ENCODE measurements around the gene B4GALT5. TPM values are rescaled to one million over a fixed set of nuclear protein-coding genes. Genes with fewer than 3 reads are reported as not detected.

Gene B4GALT5
- polyA plus RNA-seq, 2 donors = 17.9 to 28.3 TPM

DNA sequence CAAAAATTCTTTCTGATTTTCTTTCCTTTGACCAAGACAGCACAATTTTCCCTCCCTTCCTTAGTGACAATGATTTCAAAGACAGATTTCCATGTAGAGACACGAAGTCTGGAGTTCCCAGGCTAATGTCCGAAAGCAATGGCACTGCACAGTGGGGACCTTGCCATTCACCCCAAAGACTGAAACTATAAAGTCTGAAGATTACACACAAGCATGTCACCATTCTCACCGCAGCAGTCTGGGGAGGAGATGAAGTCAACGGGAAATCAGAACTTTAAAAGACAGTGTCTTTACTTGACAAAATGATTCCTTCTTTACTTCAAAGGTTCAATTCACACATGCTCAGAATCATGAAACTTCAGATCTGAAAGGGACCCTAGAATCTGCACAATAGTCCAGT, 8.3 kb downstream of the B4GALT5 start:
- Histone ChIP-seq H3K4me3 (ENCODE audit: low read depth in 1 of 2, low read length in 2 of 2) (no peak overlapping the region), H3K27ac (ENCODE audit: low read depth in 2 of 2, low read length in 1 of 2) (no peak overlapping the region), H3K4me1 (ENCODE audit: control insufficient read depth in 2 of 2, insufficient read depth in 2 of 2, low read length in 1 of 2) (no peaks in the 10 kb centered on the region), H3K27me3 (ENCODE audit: control insufficient read depth in 1 of 2, insufficient read depth in 2 of 2, low read length in 2 of 2) (no peaks in the 10 kb centered on the region), H3K36me3 (ENCODE audit: control insufficient read depth in 2 of 2, insufficient read depth in 2 of 2, low read length in 1 of 2) (no peaks in the 10 kb centered on the region), H3K9me3 (ENCODE audit: control insufficient read depth in 2 of 2, insufficient read depth in 1 of 2, low read depth in 1 of 2, low read length in 1 of 2) (no peaks in the 10 kb centered on the region)
- 79 to 81% methylated on average over 4 of the region's 4 CpGs for WGBS, 2 donors

DNA sequence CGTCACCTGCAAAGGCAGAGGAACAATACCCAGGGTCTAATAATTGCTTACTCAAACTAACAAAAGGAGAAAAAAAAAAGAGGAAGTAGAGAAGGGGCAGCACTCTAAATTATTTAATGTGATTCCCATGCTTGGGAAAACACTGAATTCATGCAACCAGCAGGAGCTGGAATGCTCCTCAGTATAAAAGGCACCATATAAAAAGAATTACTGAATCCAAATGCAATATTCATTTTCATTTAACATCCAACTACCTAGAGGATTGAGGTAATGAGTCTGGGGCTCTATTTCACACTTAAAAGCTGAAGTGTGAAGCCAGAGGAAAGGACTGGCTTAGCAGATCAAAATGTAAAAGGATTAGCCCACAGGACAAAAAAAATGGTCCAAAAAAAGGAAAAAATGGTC, 8.7 kb downstream of the B4GALT5 start:
- WGBS, 2 donors = 93 to 97% methylated on average over 1 of the region's 1 CpG
- Histone ChIP-seq H3K27ac (ENCODE audit: low read depth in 2 of 2, low read length in 1 of 2) (no peak overlapping the region), H3K4me1 (ENCODE audit: control insufficient read depth in 2 of 2, insufficient read depth in 2 of 2, low read length in 1 of 2) (no peaks in the 10 kb centered on the region), H3K27me3 (ENCODE audit: control insufficient read depth in 1 of 2, insufficient read depth in 2 of 2, low read length in 2 of 2) (no peaks in the 10 kb centered on the region), H3K9me3 (ENCODE audit: control insufficient read depth in 2 of 2, insufficient read depth in 1 of 2, low read depth in 1 of 2, low read length in 1 of 2) (no peaks in the 10 kb centered on the region), H3K4me3 (ENCODE audit: low read depth in 1 of 2, low read length in 2 of 2) (no peak overlapping the region), H3K36me3 (ENCODE audit: control insufficient read depth in 2 of 2, insufficient read depth in 2 of 2, low read length in 1 of 2) (no peaks in the 10 kb centered on the region)

GRCh38 chr20:49701916-49702315, 11.8 kb downstream of the B4GALT5 start:
- Histone ChIP-seq H3K4me3 (ENCODE audit: low read depth in 1 of 2, low read length in 2 of 2) (no peak overlapping the region), H3K4me1 (ENCODE audit: control insufficient read depth in 2 of 2, insufficient read depth in 2 of 2, low read length in 1 of 2) (peaks cover 2 to 4% of the 10 kb centered on the region in 2 donors), H3K9me3 (ENCODE audit: control insufficient read depth in 2 of 2, insufficient read depth in 1 of 2, low read depth in 1 of 2, low read length in 1 of 2) (no peaks in the 10 kb centered on the region), H3K27me3 (ENCODE audit: control insufficient read depth in 1 of 2, insufficient read depth in 2 of 2, low read length in 2 of 2) (no peaks in the 10 kb centered on the region), H3K27ac (ENCODE audit: low read depth in 2 of 2, low read length in 1 of 2) (peak overlapping the region in 1 of 2 donors; percentile 15), H3K36me3 (ENCODE audit: control insufficient read depth in 2 of 2, insufficient read depth in 2 of 2, low read length in 1 of 2) (no peaks in the 10 kb centered on the region)
- whole genome bisulfite sequencing, 2 donors = 86 to 87% methylated on average over 8 of the region's 8 CpGs

GRCh38 chr20:49701241-49701790, 12.4 kb downstream of the B4GALT5 start:
- Histone ChIP-seq H3K27ac (ENCODE audit: low read depth in 2 of 2, low read length in 1 of 2) (peak overlapping the region in 1 of 2 donors; percentile 15), H3K9me3 (ENCODE audit: control insufficient read depth in 2 of 2, insufficient read depth in 1 of 2, low read depth in 1 of 2, low read length in 1 of 2) (no peaks in the 10 kb centered on the region), H3K27me3 (ENCODE audit: control insufficient read depth in 1 of 2, insufficient read depth in 2 of 2, low read length in 2 of 2) (no peaks in the 10 kb centered on the region), H3K4me1 (ENCODE audit: control insufficient read depth in 2 of 2, insufficient read depth in 2 of 2, low read length in 1 of 2) (peaks cover 2 to 4% of the 10 kb centered on the region in 2 donors), H3K36me3 (ENCODE audit: control insufficient read depth in 2 of 2, insufficient read depth in 2 of 2, low read length in 1 of 2) (no peaks in the 10 kb centered on the region), H3K4me3 (ENCODE audit: low read depth in 1 of 2, low read length in 2 of 2) (no peak overlapping the region)
- WGBS, 2 donors = 34 to 38% methylated on average over 5 of the region's 5 CpGs

- H3K4me3 ChIP-seq (ENCODE audit: low read depth in 1 of 2, low read length in 2 of 2) = no peak overlapping the region
- H3K9me3 ChIP-seq (ENCODE audit: control insufficient read depth in 2 of 2, insufficient read depth in 1 of 2, low read depth in 1 of 2, low read length in 1 of 2) = no peaks in the 10 kb centered on the region
- no peaks in the 10 kb centered on the region for H3K36me3 ChIP-seq (ENCODE audit: control insufficient read depth in 2 of 2, insufficient read depth in 2 of 2, low read length in 1 of 2)
- WGBS, 2 donors = 62 to 69% methylated on average over 7 of the region's 7 CpGs
- no peaks in the 10 kb centered on the region for H3K27me3 ChIP-seq (ENCODE audit: control insufficient read depth in 1 of 2, insufficient read depth in 2 of 2, low read length in 2 of 2)
- H3K27ac ChIP-seq (ENCODE audit: low read depth in 2 of 2, low read length in 1 of 2) = no peak overlapping the region
- peaks cover 2 to 4% of the 10 kb centered on the region in 2 donors for H3K4me1 ChIP-seq (ENCODE audit: control insufficient read depth in 2 of 2, insufficient read depth in 2 of 2, low read length in 1 of 2)
Measured at GRCh38 chr20:49700411-49701185, 13.1 kb downstream of the B4GALT5 start.

DNA sequence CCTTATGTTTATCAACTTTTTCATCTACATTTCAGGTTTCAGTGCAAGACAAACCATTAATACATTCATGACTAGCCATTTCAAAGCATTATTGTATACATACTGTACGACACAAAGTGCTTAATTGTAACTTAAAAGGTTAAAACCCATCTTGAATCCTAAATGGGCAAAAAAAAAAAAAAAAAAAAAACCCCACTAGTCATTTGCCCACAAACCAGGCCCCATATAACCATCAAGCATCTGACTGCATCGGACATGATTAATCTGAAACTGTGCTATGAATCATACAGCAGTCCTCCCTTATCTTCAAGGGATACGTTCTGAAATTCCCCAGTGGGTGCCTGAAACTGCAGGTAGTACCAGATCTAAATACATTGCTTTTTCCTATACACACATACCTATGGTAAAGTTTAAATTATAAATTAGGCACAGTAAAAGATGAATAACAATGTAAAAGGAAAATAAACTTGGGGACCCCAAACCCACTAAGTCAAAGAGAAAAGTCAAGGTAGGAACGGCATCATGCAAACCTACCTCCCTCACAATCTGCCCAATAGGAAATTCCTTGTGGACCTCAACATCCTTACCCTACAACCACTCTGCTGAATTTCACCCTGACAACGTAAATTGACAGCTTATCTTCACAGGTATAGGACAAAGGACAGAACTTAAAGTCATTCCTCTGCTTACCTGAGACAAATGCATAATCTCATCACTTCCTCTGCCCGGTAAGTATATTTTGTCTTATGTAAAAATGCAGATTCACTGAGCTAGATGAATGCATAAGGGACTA, 14.3 kb downstream of the B4GALT5 start:
- Histone ChIP-seq H3K27me3 (ENCODE audit: control insufficient read depth in 1 of 2, insufficient read depth in 2 of 2, low read length in 2 of 2) (no peaks in the 10 kb centered on the region), H3K36me3 (ENCODE audit: control insufficient read depth in 2 of 2, insufficient read depth in 2 of 2, low read length in 1 of 2) (no peaks in the 10 kb centered on the region), H3K4me1 (ENCODE audit: control insufficient read depth in 2 of 2, insufficient read depth in 2 of 2, low read length in 1 of 2) (peaks cover 2 to 8% of the 10 kb centered on the region in 2 donors), H3K4me3 (ENCODE audit: low read depth in 1 of 2, low read length in 2 of 2) (no peak overlapping the region), H3K27ac (ENCODE audit: low read depth in 2 of 2, low read length in 1 of 2) (no peak overlapping the region), H3K9me3 (ENCODE audit: control insufficient read depth in 2 of 2, insufficient read depth in 1 of 2, low read depth in 1 of 2, low read length in 1 of 2) (no peaks in the 10 kb centered on the region)
- 53 to 65% methylated on average over 6 of the region's 6 CpGs for WGBS, 2 donors

DNA sequence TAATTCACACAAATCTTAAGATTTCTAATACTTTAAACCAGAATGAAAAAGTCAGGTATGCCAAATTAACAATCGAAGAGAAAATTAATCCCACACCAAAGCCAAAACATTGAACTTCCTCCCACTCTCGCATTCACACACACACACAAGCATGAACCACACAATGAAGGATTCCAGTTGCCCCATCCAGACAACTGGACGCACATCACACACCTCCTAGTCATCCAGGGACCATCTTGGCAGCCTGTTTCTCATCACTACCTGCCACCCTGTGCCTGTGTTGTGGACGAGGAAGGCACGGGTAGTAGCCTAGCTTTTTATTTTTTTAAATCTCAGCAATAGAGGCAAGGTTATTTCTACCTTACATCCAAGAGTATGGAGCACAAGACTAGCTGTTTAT, 15.2 kb downstream of the B4GALT5 start:
- H3K27me3 ChIP-seq (ENCODE audit: control insufficient read depth in 1 of 2, insufficient read depth in 2 of 2, low read length in 2 of 2) = no peaks in the 10 kb centered on the region
- no peaks in the 10 kb centered on the region for H3K9me3 ChIP-seq (ENCODE audit: control insufficient read depth in 2 of 2, insufficient read depth in 1 of 2, low read depth in 1 of 2, low read length in 1 of 2)
- no peaks in the 10 kb centered on the region for H3K36me3 ChIP-seq (ENCODE audit: control insufficient read depth in 2 of 2, insufficient read depth in 2 of 2, low read length in 1 of 2)
- WGBS, 2 donors = 79 to 85% methylated on average over 5 of the region's 5 CpGs
- no peak overlapping the region for H3K4me3 ChIP-seq (ENCODE audit: low read depth in 1 of 2, low read length in 2 of 2)
- H3K27ac ChIP-seq (ENCODE audit: low read depth in 2 of 2, low read length in 1 of 2) = no peak overlapping the region
- H3K4me1 ChIP-seq (ENCODE audit: control insufficient read depth in 2 of 2, insufficient read depth in 2 of 2, low read length in 1 of 2) = peaks cover 2 to 11% of the 10 kb centered on the region in 2 donors

GRCh38 chr20:49697071-49697470, 16.6 kb downstream of the B4GALT5 start:
- Histone ChIP-seq H3K4me1 (ENCODE audit: control insufficient read depth in 2 of 2, insufficient read depth in 2 of 2, low read length in 1 of 2) (peaks cover 2 to 11% of the 10 kb centered on the region in 2 donors), H3K27ac (ENCODE audit: low read depth in 2 of 2, low read length in 1 of 2) (no peak overlapping the region), H3K9me3 (ENCODE audit: control insufficient read depth in 2 of 2, insufficient read depth in 1 of 2, low read depth in 1 of 2, low read length in 1 of 2) (no peaks in the 10 kb centered on the region), H3K4me3 (ENCODE audit: low read depth in 1 of 2, low read length in 2 of 2) (peak overlapping the region in 1 of 2 donors; percentile 11), H3K27me3 (ENCODE audit: control insufficient read depth in 1 of 2, insufficient read depth in 2 of 2, low read length in 2 of 2) (no peaks in the 10 kb centered on the region), H3K36me3 (ENCODE audit: control insufficient read depth in 2 of 2, insufficient read depth in 2 of 2, low read length in 1 of 2) (no peaks in the 10 kb centered on the region)
- WGBS, 2 donors = 70 to 88% methylated on average over 6 of the region's 6 CpGs

- peaks cover 2 to 11% of the 10 kb centered on the region in 2 donors for H3K4me1 ChIP-seq (ENCODE audit: control insufficient read depth in 2 of 2, insufficient read depth in 2 of 2, low read length in 1 of 2)
- H3K27ac ChIP-seq (ENCODE audit: low read depth in 2 of 2, low read length in 1 of 2) = no peak overlapping the region
- H3K27me3 ChIP-seq (ENCODE audit: control insufficient read depth in 1 of 2, insufficient read depth in 2 of 2, low read length in 2 of 2) = no peaks in the 10 kb centered on the region
- no peaks in the 10 kb centered on the region for H3K9me3 ChIP-seq (ENCODE audit: control insufficient read depth in 2 of 2, insufficient read depth in 1 of 2, low read depth in 1 of 2, low read length in 1 of 2)
- WGBS, 2 donors = 32 to 36% methylated on average over 2 of the region's 2 CpGs
- H3K4me3 ChIP-seq (ENCODE audit: low read depth in 1 of 2, low read length in 2 of 2) = no peak overlapping the region
- H3K36me3 ChIP-seq (ENCODE audit: control insufficient read depth in 2 of 2, insufficient read depth in 2 of 2, low read length in 1 of 2) = no peaks in the 10 kb centered on the region
Measured at GRCh38 chr20:49696594-49696993, 17.1 kb downstream of the B4GALT5 start.

Measured in esophagus (tissue), 2 donors.